ENCODE measurements around the gene PRKCB.

Gene PRKCB

DNA sequence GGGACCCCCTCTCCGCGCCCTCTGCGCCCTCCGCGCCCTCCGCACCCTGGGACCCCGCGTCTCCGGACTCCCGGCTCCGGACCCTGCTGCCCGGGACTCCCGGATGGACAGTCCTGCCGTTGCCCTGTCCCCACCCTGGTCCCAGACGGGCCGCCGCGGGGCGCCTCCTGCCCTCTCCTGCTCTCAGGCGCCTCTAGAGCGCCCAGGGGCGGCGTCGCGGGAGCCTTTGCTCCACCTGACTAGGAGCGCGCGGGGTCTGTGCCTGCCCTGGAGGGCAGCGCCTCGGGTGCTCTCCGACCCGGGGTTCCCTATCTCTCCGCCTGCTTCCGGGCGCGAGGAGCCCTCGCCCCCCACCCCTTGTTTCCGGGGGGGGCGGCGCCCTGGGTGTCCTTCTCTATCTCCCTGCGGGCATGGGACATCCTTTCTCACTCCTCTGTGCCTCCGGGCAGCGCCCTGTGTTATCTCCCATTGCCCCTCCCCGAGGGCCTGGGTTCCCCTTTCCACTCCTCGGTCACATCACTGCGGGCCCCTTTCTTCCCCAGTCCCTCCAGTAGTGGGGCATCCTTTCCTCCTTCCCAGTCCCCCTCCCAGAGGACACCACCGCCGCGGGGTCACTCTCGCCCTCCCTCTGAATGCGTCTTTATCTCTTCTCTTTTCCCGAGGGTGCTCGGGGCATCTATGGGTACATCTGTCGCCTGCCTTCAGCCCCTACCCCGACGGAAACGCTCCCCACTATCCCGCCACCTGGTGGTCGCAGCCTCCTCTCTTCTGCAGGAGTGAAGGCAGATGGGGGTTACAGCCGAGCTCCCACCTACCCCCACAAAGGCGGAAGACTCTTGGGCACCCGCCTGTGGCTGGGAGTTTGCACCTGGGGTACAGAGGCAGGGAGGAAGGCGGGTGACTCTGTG, 875 bp downstream of the PRKCB start:
- no peak for DNase-seq

DNA sequence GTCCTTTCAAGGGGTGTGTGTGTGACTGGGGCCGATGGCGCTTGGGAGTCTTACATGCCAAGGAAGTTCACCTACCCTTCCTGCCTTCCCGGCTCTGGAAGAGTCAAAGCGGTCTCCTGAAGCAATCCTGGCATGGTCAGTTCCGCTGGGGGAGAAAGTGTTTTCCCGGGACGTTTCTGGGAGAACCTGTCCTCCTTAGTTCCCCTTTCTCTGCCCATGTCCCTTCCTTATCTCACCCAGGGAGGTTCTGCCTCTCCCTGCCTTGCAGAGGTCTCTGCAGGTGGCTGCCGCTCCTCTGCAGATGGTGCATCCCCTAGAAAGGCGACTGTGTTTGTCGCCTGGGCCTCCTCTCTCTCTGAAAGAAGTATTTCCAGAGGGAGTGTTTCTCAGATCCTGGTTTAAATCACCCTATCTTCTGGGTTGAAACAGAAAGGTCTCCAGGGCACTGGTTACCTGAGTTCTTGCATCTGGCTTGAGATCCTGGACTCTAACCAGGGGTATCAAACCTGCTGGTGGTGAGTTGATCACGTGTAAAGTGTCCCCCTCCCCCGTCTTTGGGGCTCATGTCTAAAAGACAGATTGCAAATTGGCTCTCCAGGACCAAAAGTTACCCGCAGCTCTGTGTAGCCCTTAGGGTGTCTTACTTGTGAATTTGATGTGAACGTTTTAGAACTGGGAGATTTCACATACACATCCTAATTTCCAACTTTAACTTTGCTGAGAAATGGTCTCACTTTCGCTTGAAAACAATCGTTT, 1.9 kb downstream of the PRKCB start:
- DNase-seq: no peak

DNA sequence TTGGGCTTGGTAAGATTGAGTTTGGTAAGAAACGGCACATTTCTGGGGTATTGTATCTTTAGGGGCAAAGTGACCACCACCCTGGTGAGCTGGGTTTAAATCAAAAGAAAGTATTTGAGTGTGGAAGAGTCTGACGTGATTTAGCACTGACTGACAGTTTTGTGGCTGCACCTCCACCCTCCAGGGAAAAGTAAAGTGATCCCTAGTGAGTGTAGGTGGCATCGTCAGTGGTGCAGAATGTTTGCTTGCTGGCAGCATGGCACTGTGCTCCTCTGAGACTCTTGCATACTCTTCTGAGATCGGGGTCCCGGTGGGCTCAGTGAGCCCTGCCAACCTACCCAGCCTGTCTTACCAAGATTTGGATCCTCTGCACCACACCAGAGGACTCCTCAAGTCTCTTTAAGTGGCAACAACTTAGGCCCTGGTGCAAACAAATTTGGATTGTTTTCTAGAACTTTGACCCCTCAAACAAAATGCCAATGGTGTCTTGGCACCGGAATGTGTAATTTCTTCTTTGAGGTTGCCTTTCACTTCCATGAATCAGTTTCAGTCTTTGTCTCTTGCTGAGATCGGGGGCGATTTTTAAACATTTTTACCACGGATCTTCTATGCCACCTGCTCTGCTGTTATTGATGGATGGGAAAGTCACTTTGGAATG, 2.8 kb downstream of the PRKCB start:
- no peak for DNase-seq

DNA sequence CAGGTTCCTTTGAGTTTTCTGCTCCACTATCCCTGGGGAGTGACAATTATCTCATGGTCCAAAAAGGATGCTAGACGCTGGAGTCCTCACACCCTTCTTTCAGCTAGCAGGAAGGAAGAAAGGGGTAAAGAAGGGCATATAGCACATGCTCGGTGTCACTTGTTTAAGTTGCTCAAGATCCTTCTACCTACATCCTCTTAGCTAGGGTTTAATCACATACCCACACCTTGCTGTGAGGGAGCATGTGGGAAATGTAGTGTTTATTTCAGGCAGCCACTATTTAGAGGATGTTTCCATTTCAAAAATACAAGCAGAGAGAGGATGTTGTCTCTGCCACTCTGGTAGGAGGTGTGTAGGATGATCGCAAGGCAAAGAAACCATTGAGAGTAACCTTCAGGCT, 4.5 kb downstream of the PRKCB start:
- DNase-seq: no peak

DNA sequence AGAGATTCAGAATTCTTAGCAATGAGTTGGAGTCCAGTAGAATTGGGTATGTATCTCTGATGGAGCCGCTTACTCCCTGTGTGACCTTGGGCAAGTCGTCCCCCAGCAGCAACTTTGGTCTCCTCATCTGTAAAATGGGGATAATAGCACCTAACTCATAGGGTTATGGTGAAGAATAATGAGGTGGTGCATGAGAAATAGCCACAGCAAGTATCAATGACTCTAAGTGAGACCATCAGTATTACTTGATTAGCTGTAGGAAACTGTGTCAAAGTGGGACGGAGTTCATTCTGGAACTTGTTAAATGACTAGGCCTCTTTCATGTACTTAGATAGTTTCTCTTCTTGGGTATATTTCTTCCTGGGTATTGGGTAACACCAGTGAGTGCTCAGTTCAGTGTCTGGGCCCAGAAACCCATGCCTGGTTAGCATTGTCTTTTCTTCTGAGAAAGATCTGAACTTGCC, 6.4 kb downstream of the PRKCB start:
- no peak for DNase-seq

DNA sequence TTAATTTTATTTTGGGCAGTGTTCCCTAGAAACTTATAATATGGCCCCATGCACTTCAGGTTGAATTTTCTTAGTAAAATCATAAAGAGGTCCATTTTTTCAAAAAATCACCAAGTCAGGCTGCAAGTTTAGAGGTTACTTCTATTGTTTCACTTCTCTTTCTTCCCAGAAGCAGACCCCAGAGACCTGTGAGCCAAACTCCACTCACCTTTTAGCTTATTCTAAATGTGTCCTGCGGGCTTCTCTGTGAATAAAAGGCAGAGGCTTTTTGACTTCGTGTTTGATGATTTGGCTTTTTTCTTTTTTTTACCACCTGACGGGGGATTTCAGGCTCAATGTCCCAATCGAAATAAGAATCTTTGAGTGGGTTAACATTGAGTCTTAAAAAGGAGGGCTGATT, 7.4 kb downstream of the PRKCB start:
- no peak for DNase-seq

DNA sequence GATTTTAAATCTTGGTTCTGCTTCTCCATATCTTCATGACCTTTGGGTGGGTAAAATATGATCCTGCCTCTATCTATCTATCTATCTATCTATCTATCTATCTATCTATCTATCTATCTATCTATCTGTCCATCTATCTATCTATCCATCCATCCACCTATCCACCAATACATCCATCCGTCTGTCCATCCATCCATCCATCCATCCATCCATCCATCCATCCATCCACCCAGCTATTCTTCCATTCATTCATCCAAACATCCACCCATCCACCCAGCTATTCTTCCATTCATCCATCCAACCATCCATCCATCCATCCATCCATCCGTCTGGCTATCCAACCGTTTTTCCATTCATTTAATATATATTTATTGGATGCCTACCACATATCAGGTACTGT, 11.5 kb downstream of the PRKCB start:
- DNase-seq: no peak

DNA sequence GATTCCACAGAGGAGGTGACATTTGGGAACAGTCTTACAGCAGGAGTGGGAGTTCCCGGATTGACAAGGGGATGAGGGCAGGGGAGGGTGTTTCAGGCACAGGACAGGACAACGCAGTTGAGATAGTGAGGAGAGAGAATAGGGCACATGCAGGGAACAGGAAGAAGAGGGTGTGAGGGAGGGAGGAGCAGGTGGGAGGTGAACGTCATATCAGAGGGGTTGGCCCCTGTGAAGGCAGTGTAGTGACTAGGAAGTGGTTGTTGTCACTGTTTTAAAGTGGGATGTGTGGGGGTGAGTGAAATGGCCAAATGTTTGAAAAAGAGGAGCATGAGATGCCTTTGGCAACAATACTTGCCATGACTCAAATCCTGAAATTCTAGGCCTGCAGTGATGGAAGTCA, 12.2 kb downstream of the PRKCB start:
- no peak for DNase-seq

DNA sequence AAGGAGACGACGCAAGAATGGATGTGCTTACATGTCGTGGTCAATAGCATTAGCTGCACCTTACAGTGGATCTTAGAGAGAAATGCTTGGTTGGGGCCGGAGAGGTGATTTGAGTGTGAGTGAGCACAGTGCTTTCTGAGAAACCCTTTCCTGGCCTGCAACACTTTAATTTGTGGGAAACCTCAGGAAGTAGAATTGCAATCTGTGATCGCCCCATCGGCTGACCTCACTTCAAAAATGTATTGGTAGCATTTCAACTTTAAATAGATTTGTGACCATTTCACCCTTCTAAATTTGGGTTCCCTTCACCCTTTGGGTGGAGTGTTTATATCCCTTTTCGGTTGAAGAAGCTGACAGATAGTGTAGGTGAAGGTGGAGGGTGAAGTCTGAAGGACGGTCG, 13.2 kb downstream of the PRKCB start:
- DNase-seq: no peak

DNA sequence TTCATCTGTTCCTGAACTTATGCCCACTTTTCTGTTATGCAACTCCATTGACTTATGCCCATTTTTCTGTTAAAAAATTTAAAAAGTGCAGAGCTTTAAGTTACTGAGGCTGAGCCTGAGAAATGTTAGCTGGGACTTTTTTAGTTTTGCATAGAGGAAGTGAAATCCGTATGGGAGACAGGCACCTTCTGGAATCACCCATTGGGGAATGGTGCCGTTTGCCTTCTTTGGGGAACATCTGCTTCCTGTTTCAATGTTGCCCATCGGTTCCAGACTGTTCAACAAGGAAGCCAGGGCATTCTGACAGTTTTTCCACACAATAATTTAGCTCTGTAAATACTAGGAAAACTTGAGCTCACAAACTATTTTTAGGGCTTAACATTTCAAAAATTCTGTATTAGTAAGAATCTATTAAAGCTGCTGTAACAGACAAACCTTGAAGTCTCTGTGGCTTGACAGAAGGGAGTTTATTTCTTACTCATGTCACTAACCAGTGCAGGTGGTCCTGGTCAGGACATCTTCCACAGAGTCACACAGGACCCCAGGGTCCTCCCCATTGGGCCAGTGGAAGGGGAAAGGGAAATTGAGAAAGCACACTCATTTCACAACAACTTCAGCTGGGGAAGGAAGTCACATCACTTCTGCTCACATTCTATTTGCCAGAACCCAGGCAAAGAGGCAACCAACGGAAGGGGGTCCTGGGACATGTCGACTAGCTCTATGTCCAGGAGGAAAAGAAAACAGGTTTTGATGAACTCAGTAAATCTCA, 17.2 kb downstream of the PRKCB start:
- no peak for DNase-seq

DNA sequence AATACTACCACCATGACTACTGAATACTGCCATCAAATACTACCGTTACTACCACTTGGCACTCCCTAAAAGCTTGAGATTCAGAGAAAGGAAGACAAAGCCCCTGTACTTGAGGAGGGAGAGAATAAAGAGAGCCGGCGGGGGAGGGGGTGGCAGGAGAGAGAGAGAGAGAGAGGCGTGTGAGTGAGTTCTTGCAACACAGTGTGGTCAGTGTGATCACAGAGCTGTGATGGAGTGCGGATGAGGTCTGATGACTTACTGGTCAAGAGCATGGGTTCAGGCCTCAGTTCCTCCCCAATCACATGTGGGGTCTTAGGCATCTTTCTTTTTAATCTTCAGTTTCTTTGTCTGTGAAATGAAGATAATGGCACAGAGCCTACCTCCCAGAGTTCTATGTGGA, 19.2 kb downstream of the PRKCB start:
- no peak for DNase-seq

DNA sequence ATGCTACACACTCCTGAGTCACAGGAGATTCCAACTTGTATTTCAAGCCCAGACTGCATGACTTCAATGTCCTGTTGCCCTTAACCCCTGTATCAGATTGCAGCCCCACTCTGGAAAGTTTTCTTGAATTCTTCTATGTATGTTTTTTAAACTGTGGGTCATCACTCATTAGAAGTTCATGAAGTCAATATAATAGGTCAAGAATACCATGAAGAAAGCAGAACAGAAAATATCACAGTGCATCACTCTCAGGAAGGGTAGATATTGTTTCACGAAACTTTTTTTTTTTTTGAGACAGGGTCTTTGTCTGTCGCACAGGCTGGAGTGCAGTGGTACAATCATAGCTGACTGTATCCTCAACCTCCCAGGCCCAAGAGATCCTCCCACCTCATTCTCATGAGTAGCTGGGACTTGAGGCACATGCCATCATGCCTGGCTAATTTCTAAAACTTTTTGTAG, 20.5 kb downstream of the PRKCB start:
- DNase-seq: no peak

DNA sequence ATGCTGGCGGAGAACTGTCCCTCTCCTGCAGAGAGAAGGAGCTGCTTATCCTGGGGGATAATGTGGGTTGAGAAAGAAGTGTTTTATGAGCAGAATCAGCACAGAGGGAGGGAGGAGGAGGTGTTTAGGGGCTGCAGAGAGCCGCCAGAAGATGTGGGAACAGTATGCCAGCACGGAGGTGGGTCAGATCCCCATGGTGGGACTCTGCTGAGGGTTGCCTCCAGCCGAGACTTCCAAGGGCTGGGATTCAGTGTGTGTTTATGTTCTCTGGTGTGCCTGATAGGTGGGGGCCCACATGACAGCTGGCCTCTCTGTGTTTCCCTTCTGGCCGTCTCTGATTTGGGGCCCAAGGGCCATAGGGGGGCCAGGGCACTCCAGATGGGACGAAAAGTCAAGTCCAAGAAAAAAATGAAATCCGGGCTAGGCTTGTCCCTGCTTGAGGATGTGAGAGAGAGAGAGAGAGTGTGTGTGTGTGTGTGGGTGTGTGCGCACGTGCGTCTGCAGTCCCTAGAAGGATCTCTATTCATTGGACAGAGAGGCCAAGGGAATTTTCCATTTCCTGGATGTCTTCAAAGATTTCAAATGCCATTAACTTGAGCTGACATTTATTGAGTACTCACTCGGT, 21.6 kb downstream of the PRKCB start:
- DNase-seq: no peak

DNA sequence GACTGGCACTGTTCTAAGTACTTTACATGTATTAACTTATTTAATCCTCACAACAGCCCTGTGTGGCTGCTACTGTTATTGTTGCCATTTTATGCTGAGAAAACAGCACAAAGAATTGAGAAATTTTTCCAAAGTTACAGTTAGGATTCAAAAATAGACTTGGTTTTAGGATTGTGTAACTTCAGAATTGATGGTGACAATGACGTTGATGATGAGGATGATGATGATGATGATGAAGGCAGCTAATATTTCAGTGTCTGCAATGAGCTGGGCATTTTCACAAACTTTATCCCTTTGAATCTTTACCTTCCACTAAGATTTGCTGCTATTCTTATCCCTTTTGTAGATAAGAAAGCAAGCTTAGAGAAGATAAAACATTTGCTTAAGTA, 22.1 kb downstream of the PRKCB start:
- DNase-seq: no peak

DNA sequence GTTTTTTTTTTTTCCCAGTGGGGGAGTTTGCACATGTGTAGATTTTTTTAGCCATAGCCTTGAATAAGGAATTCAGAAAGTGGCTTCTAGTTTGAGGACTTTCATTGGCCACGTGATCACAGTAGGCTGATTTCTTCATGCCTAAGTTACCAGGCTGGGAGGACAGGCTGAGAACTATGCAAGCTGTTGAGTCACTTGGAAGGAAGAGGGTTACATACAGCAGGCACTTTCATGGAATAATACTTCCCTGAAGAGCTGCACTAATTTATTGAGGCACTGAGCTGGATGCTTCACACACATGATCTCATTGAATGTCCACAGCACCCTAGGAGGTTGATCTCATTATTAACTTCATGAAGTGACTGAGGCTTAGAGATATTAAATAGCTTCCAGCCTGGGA, 22.8 kb downstream of the PRKCB start:
- no peak for DNase-seq

DNA sequence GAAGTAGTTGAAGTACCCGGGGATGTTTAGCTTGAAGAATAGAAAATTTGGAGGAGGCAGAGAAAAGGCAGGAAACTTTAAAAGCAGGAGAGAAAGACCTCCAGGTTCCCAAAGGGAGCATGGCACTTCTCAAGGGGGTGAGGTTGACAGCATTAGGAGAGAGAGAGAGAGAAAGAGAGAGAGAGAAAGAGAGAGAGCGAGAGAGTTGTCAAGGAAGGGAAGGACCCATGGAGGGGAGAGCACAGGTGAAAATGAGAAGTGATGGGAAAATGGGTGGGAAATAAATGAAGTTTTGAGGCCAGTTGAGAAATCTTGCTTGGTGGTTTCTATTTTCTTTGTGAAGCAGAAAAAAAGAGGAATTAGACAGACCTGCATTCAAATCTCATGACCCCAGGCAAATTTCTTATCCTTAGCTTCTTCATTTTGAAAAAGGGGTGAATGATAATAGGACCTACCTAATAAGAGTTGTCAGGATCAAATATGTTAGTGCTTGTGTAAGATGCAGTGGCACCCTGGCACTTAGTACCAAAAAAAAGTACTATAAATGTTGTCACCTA, 24.0 kb downstream of the PRKCB start:
- no peak for DNase-seq

DNA sequence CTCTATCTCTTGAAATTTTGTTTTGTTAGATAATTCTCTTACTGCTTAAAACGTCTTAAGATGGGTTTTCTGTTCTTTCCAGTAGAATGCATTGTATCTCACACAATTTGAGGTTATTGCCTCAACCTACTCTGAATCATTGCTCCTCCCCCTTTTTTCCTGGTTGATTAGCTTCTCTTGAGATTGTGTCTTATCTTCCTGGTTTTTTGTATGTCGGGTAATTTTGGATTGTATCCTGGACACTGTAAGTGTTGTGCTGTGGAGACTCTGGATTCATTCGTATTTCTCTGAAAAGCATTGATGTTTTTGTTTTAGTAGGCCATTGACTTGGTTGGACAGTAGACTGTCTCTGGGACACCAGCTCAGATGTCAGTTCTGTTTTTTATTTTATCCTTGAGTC, 26.1 kb downstream of the PRKCB start:
- DNase-seq: no peak

DNA sequence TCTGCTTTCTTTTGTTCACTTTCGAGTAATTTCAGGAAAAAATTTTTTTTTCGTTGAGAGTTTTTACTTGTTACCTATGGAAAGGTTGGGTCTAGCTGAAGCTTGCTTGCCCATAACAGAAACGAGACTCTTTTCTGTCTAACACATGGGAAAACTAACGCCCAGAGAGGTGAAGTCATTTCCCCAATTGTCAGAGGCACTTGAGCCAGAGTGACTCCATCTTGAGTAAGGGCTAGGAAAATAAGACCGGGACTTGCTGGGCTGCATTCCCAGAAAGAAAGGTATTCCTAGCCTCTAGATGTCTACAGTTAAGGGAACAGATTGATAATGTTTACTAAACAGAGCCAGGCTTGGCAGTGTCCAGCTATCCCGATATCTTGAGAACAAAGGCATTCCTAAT, 26.8 kb downstream of the PRKCB start:
- no peak for DNase-seq

DNA sequence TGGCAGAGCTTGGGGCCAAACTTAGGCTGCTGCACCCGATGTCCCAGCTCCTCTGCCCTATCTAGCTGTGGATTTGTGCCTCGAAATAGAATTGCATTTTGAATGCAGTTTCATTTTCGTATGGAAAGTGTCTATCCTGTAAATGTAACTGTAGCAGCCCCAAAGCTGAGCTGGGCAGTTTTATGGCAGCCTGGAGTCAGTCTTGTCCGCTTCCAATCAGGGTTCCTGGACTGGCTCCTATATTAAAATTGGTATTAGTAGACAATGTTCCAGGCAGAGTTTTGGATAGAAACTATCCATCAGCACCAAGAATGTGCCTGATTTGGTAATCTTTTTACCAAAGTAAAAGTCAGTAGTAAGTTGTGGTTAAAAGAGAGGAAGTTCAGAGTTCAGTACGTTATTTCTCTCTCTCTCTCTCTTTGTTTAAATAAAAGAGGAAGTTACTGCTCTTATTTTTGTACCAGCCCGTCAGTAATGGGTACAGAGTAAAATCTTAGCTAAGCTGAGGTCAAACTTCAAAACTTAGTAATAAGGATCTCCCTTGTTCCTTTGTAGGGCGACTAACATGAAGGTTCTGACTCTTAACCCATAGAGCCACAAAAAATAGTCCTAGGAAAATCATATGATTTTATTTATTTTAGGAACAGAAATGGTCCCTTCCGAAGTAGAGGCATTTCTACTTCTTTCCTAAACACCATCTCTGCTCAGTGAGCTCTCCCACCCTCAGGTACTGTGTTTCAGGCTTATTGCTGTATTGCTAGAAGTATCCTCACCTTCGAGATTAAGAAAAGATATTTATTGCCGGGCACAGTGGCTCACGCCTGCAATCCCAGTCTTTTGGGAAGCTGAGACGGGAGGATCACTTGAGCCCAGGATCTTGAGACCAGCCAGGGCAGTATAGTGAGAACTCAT, 28.0 kb downstream of the PRKCB start:
- DNase-seq: no peak

DNA sequence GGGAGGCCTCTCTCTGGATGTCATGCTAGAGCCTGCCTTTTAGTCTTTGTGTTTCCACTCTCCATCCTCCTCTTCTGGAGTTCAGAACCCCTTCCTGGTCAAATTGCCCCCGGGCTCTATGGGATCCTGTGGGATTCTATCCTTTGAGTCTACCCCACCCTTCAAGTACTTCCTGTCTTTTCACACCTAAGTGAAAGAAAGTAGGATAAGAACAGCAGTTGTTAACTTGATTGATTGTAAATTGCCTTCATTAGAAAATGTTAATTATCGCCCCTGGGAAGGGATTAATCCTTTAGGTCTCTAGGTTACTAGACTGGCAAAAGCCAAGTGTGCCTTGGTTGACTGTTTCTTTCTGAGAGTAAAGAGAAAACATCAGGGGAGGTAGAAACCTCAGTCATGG, 30.1 kb downstream of the PRKCB start:
- no peak for DNase-seq

DNA sequence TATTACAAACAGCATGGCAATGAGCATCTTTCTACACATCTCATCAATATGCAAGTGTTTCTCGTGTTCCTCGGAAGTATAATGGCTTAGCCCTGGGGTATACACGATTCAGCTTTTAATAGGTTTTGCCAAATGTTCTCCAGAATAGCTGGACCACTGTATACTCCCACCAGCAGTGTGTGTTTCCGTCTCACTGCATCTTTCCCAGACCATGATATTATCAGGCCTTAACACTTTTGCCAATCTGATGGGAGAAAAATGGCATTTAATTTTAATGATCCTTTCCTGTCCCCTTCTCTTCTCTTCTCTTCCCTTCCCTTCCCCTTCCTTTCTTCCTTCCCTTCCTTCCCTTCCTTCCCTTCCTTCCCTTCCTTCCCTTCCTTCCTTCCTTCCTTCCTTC, 30.8 kb downstream of the PRKCB start:
- DNase-seq: no peak
